ENCODE results near the gene TGFBRAP1. TPM values are rescaled to one million over a fixed set of nuclear protein-coding genes. Genes with fewer than 3 reads are reported as not detected.
A peak's percentile ranks its signal among the peaks of the same experiment; 100 is the strongest.

Gene TGFBRAP1
- total and polyA plus RNA-seq, 2 donors (not counting 3 experiments of a cell fraction or from before 2014, with no cell fraction given) = 25.4 to 37.6 TPM

DNA sequence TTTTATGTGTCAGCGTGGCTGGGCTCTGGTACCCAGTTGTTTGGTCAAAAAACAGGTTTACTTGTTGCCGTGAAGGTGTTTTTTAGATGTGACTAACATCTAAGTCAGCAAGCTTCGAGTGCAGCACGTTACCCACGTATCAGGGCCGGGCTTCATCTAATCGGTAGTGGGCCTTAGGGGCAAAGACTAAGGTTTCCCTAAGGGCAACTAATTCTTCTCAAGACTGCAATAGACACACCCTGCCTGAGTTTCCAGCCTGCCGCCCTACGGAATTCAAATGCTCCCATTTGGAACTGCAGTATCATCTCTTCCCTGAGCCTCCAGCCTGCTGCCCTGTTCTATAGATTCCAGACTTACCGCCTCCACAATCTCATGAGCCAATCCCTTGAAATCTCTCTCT is 41.6 kb upstream of the TGFBRAP1 start:
- intact Hi-C loops (cut with micrococcal nuclease) = no loop called here
- Histone ChIP-seq H3K4me1 (ENCODE audit: control insufficient read depth, extremely low read depth, insufficient read depth, low read length) (peaks cover 35% of the 10 kb centered on the region), H4K20me1 (replicated peaks; ENCODE audit: control insufficient read depth, extremely low read depth, insufficient read depth, low read length) (no peaks in the 10 kb centered on the region), H3K27ac (ENCODE audit: insufficient read depth, low read depth, low read length) (no peak overlapping the region), H3K79me2 (ENCODE audit: control insufficient read depth, insufficient read depth, low read length) (peaks cover 84% of the 10 kb centered on the region), H2AFZ (ENCODE audit: low read depth, low read length) (no peak overlapping the region), H3K4me2 (ENCODE audit: insufficient read depth, low read length) (no peak overlapping the region), H3K4me3 (replicated peaks in 1 of 3; ENCODE audit: insufficient read depth in 1 of 3, low read depth in 1 of 3, low read length in 3 of 3) (no peak overlapping the region), H3K36me3 (ENCODE audit: control insufficient read depth in 2 of 2, extremely low read depth in 1 of 2, insufficient read depth in 2 of 2, low read length in 2 of 2) (peaks cover 67 to 73% of the 10 kb centered on the region in 2 experiments), H3K27me3 (ENCODE audit: control insufficient read depth in 2 of 2, insufficient read depth in 2 of 2, low read length in 2 of 2) (no peaks in the 10 kb centered on the region), H3K9ac (replicated peaks; ENCODE audit: extremely low read depth, insufficient read depth, low read length) (no peak overlapping the region), H3K9me3 (replicated peaks; ENCODE audit: control insufficient read depth, insufficient read depth, low read length) (no peaks in the 10 kb centered on the region), H3K9me1 (replicated peaks; ENCODE audit: control insufficient read depth, extremely low read depth, insufficient read depth, low read length) (no peaks in the 10 kb centered on the region)
- TF ChIP-seq, protein P1, sequence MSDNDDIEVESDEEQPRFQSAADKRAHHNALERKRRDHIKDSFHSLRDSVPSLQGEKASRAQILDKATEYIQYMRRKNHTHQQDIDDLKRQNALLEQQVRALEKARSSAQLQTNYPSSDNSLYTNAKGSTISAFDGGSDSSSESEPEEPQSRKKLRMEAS (IDR thresholded peaks at IDR 0.05; ENCODE audit: insufficient read depth, insufficient read length) = no peak
- no peak for TF ChIP-seq GATA2 (IDR thresholded peaks at IDR 0.05; ENCODE audit: insufficient read depth, insufficient read length, low read depth, low read length)
- TF ChIP-seq, protein P2, sequence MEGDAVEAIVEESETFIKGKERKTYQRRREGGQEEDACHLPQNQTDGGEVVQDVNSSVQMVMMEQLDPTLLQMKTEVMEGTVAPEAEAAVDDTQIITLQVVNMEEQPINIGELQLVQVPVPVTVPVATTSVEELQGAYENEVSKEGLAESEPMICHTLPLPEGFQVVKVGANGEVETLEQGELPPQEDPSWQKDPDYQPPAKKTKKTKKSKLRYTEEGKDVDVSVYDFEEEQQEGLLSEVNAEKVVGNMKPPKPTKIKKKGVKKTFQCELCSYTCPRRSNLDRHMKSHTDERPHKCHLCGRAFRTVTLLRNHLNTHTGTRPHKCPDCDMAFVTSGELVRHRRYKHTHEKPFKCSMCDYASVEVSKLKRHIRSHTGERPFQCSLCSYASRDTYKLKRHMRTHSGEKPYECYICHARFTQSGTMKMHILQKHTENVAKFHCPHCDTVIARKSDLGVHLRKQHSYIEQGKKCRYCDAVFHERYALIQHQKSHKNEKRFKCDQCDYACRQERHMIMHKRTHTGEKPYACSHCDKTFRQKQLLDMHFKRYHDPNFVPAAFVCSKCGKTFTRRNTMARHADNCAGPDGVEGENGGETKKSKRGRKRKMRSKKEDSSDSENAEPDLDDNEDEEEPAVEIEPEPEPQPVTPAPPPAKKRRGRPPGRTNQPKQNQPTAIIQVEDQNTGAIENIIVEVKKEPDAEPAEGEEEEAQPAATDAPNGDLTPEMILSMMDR (IDR thresholded peaks at IDR 0.05; ENCODE audit: extremely low read depth in 1 of 2, insufficient read depth in 1 of 2, low read depth in 1 of 2, low read length in 2 of 2) = no peak
- TF ChIP-seq MYC (IDR thresholded peaks at IDR 0.05; ENCODE audit: low read depth, low read length) = no peak
- no peak for TF ChIP-seq POLR2A (IDR thresholded peaks at IDR 0.05; ENCODE audit: low read depth, low read length)
- TF ChIP-seq EZH2 (IDR thresholded peaks at IDR 0.05; ENCODE audit: borderline replicate concordance, low read depth, low read length, severe bottlenecking) = no peak
- TF ChIP-seq JUN (IDR thresholded peaks at IDR 0.05; ENCODE audit: borderline replicate concordance, insufficient read depth, insufficient read length, low read depth) = no peak
- TF ChIP-seq POLR2AphosphoS5 (IDR thresholded peaks at IDR 0.05; ENCODE audit: insufficient read depth, low read depth, low read length) = no peak
- TF ChIP-seq FOS (IDR thresholded peaks at IDR 0.05; ENCODE audit: borderline replicate concordance, insufficient read depth, low read length) = no peak
- BruUV-seq (replicated peaks) = no TSS peak
- dilution Hi-C loops (cut with MboI; ENCODE audit: extremely low pct_ligation_motif_present, low sequenced_read_pairs) = no loop called here
- DNase-seq (ENCODE audit: low read depth, low spot score) = peak; percentile 18
- ChIA-PET POLR2A (interaction anchor here (0.6 kb wide), 1 partner anchor 25 kb away, joined by 4 read pairs; no protein-coding TSS in a partner anchor), CTCF (interaction anchor here (0.9 to 2.8 kb wide), 5 partner anchors 19 to 150 kb away, joined by 3 to 17 read pairs (median 3); no protein-coding TSS in a partner anchor)
- no peak for FAIRE-seq
